ENCODE data around the gene CHAD.

CHAD gene

DNA sequence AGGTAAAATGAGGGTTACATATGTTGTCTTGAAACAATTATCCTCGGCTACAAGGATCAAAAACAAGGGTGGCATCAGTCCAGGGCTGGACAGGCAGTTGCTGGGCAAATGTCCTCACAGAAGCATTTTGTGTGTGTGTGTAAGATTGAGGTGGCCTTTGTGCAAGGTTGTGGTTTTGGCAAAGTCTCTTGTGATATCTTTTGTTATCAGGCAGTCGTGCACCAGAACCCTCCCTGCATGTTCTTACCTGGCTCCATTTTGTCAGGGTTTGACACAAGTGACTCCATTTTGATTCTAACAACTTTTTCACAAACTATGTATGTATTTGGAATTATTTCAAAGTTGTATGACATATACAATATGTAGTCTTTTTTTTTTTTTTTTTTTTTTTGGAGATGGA lies 20.0 kb downstream of the CHAD start:
- H2AFZ ChIP-seq (ENCODE audit: low read depth, low read length, severe bottlenecking), result no peak overlapping the region
- no peaks in the 10 kb centered on the region for H3F3A ChIP-seq (ENCODE audit: insufficient read depth)
- no peak overlapping the region for H3K9ac ChIP-seq (ENCODE audit: low read length)
- H3K27me3 ChIP-seq (ENCODE audit: low read length), result no peaks in the 10 kb centered on the region
- no peaks in the 10 kb centered on the region for H4K20me1 ChIP-seq (ENCODE audit: low read depth, low read length)
- TF ChIP-seq EZH2phosphoT487 (conservative IDR thresholded peaks at IDR 0.05; ENCODE audit: low read length), result no peak
- TF ChIP-seq, protein P1, sequence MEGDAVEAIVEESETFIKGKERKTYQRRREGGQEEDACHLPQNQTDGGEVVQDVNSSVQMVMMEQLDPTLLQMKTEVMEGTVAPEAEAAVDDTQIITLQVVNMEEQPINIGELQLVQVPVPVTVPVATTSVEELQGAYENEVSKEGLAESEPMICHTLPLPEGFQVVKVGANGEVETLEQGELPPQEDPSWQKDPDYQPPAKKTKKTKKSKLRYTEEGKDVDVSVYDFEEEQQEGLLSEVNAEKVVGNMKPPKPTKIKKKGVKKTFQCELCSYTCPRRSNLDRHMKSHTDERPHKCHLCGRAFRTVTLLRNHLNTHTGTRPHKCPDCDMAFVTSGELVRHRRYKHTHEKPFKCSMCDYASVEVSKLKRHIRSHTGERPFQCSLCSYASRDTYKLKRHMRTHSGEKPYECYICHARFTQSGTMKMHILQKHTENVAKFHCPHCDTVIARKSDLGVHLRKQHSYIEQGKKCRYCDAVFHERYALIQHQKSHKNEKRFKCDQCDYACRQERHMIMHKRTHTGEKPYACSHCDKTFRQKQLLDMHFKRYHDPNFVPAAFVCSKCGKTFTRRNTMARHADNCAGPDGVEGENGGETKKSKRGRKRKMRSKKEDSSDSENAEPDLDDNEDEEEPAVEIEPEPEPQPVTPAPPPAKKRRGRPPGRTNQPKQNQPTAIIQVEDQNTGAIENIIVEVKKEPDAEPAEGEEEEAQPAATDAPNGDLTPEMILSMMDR (IDR thresholded peaks at IDR 0.05; ENCODE audit: insufficient read depth, low read length, poor library complexity, severe bottlenecking), result no peak
- H3K9me3 ChIP-seq (ENCODE audit: insufficient read depth, low read length), result no peaks in the 10 kb centered on the region
- no peak overlapping the region for H3K4me3 ChIP-seq (ENCODE audit: insufficient read depth, low read length, poor library complexity, severe bottlenecking)
- no peak overlapping the region for H3K4me2 ChIP-seq (ENCODE audit: low read depth, low read length, poor library complexity, severe bottlenecking)
- no peaks in the 10 kb centered on the region for H3K36me3 ChIP-seq (ENCODE audit: low read length)
- no peak overlapping the region for H3K27ac ChIP-seq (ENCODE audit: low read depth, low read length)
- H3K79me2 ChIP-seq (ENCODE audit: insufficient read depth, low read length), result no peaks in the 10 kb centered on the region
- no peaks in the 10 kb centered on the region for H3K9me2 ChIP-seq (replicated peaks; ENCODE audit: insufficient read depth, low read length)

DNA sequence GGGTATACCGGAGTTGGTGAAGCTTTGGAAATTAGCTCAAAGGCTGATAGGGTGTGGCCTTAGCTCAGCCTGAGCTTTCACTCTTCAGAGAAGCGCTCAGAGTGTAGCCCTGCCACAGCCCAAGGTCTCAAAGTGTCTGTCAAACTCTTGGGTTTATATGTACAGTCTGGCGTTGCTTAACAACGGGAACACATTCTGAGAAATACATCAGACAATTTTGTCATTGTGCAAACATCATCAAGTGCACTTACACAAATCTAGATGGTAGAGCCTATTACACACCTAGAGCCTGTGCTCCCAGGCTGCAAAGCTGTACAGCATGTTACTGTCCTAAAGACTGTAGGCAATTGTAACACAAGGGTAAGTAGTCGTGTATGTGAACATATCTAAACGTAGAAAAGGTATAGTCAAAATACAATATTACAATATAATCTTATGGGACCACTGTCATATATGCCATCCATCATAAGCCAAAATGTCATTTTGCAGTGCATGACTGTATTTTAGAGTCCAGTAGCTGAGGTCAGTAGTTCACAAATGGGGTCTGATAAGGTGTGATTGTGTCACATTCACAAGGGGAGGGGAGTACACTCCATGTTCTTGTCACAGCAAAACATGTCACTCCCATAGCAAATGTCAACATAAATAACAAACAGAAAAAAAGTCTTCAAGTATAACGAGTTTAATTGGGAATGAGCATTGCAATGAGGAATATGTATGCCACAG lies 20.6 kb downstream of the CHAD start:
- Histone ChIP-seq H3K9ac (ENCODE audit: low read length) (no peak overlapping the region), H2AFZ (ENCODE audit: low read depth, low read length, severe bottlenecking) (no peak overlapping the region), H3K9me2 (replicated peaks; ENCODE audit: insufficient read depth, low read length) (no peaks in the 10 kb centered on the region), H3K27me3 (ENCODE audit: low read length) (no peaks in the 10 kb centered on the region), H3K27ac (ENCODE audit: low read depth, low read length) (no peak overlapping the region), H3K9me3 (ENCODE audit: insufficient read depth, low read length) (no peaks in the 10 kb centered on the region), H3K4me2 (ENCODE audit: low read depth, low read length, poor library complexity, severe bottlenecking) (no peak overlapping the region), H3K4me3 (ENCODE audit: insufficient read depth, low read length, poor library complexity, severe bottlenecking) (no peak overlapping the region), H3K79me2 (ENCODE audit: insufficient read depth, low read length) (no peaks in the 10 kb centered on the region), H3F3A (ENCODE audit: insufficient read depth) (no peaks in the 10 kb centered on the region), H4K20me1 (ENCODE audit: low read depth, low read length) (no peaks in the 10 kb centered on the region), H3K36me3 (ENCODE audit: low read length) (no peaks in the 10 kb centered on the region)
- TF ChIP-seq EZH2phosphoT487 (conservative IDR thresholded peaks at IDR 0.05; ENCODE audit: low read length), result no peak
- TF ChIP-seq, protein P1 (IDR thresholded peaks at IDR 0.05; ENCODE audit: insufficient read depth, low read length, poor library complexity, severe bottlenecking), result no peak

DNA sequence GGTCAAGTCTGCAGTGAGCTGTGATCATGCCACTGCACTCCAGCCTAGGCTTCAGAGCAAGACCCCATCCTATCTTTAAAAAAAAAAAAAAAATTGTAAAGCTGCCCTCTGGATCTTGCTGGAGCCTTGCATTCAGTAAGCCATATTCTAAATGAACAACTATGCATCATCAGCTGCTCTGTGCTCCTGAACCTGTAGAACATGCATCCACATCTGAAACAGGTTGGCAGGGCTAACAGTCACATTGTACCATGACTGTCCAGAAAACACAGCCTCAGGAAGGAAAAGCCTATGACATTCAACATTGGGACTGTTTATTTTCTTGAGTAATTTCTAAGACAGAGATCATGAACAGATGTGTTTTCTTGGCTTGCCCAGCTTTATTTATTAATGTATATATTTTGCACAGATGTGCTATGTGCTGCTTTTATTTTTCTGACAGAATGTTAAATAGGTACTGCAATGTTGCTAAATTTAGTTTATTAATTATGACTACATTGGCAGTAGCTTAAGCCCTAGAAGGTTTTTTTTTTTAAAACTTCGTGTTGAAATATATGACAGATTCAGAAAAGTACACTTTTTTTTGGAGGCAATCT lies 22.9 kb downstream of the CHAD start:
- no peak overlapping the region for H3K9ac ChIP-seq (ENCODE audit: low read length)
- H3K9me2 ChIP-seq (replicated peaks; ENCODE audit: insufficient read depth, low read length), result no peaks in the 10 kb centered on the region
- no peak overlapping the region for H3K27ac ChIP-seq (ENCODE audit: low read depth, low read length)
- H4K20me1 ChIP-seq (ENCODE audit: low read depth, low read length), result no peaks in the 10 kb centered on the region
- H2AFZ ChIP-seq (ENCODE audit: low read depth, low read length, severe bottlenecking), result no peak overlapping the region
- TF ChIP-seq, protein P1 (IDR thresholded peaks at IDR 0.05; ENCODE audit: insufficient read depth, low read length, poor library complexity, severe bottlenecking), result no peak
- no peak for TF ChIP-seq EZH2phosphoT487 (conservative IDR thresholded peaks at IDR 0.05; ENCODE audit: low read length)
- no peaks in the 10 kb centered on the region for H3F3A ChIP-seq (ENCODE audit: insufficient read depth)
- no peak overlapping the region for H3K4me3 ChIP-seq (ENCODE audit: insufficient read depth, low read length, poor library complexity, severe bottlenecking)
- no peaks in the 10 kb centered on the region for H3K27me3 ChIP-seq (ENCODE audit: low read length)
- H3K4me2 ChIP-seq (ENCODE audit: low read depth, low read length, poor library complexity, severe bottlenecking), result no peak overlapping the region
- no peaks in the 10 kb centered on the region for H3K9me3 ChIP-seq (ENCODE audit: insufficient read depth, low read length)
- H3K36me3 ChIP-seq (ENCODE audit: low read length), result no peaks in the 10 kb centered on the region
- H3K79me2 ChIP-seq (ENCODE audit: insufficient read depth, low read length), result no peaks in the 10 kb centered on the region

All from SU-DHL-6 (cell line).